NCI-H2029 treated with DMSO at 0.1 percent for 48 hours (cell line): ENCODE data around the gene FAM209B.
A peak's percentile ranks its signal among the peaks of the same experiment; 100 is the strongest.
"Not testable (repeated sequence)": the region's sequence is repeated elsewhere in the genome, so short reads cannot be mapped to it uniquely, and the experiment has no call there.

Experiments used
- DNase-seq: peaks from one replicate; lab custom pipeline; 2025; lab: John Stamatoyannopoulos, UW

Gene FAM209B

DNA sequence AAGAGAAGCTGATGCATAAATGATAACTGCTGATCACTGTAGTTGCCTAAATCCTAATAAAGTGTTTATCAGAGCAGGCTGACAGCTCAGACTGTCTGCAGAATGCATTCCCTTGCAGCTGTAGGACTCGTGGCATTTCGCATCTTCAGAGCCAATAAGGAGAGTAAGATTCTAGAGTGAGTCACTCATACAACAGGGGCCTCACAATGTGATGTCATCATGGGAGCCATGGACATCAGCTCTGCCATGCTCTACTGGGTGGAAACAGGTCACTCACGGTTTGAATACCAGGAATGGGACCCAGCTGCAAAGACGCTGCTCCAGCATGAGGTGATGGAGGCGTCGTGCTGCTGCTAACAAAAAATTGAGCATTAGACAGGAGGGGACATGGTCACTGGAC, 7.4 kb downstream of the FAM209B start:
- DNase-seq = no peak

DNA sequence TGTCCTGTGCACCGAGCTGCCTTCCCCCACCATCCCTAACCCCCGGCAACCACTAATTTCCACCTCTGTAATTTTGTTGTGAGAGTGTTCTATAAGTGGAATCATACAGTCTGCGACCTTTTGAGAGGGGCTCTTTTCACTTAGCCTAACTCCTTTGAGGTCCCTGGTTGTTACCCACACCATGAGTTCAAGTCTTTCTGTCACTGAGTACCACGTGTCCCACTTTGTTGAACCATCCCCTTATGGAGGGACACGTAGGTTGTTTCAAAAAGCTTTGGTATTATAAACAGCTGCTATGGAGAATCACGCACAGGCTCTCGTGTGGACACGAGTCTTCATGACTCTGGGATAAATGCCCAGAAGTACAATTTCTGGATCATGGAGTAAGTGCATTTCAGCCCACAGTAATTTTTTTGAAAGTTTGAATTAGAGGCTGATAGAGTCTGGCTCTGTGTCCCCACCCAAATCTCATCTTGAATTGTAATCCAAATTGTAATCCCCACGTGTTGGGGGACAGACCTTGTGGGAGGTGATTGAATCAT, 9.5 kb downstream of the FAM209B start:
- no peak for DNase-seq

DNA sequence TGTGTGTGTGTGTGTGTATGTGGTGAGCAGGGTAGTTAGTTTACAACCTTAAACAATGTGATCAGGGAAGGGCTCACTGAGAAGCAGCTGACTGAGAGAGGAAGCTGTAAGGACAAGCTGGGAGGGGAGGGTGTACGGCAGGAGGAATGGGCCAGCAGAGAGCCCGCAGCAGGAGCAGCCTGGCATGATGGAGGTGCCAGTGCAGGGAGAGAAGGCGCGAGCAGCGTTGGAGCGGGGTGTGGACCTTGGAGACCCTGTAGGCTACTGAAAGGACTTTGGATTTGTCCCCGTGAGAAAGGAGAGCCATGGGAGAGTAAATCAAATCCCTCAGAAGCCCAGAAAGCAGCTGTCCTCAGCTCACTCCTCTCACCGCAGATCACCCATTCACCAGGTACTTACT, 18.5 kb downstream of the FAM209B start:
- no peak for DNase-seq

DNA sequence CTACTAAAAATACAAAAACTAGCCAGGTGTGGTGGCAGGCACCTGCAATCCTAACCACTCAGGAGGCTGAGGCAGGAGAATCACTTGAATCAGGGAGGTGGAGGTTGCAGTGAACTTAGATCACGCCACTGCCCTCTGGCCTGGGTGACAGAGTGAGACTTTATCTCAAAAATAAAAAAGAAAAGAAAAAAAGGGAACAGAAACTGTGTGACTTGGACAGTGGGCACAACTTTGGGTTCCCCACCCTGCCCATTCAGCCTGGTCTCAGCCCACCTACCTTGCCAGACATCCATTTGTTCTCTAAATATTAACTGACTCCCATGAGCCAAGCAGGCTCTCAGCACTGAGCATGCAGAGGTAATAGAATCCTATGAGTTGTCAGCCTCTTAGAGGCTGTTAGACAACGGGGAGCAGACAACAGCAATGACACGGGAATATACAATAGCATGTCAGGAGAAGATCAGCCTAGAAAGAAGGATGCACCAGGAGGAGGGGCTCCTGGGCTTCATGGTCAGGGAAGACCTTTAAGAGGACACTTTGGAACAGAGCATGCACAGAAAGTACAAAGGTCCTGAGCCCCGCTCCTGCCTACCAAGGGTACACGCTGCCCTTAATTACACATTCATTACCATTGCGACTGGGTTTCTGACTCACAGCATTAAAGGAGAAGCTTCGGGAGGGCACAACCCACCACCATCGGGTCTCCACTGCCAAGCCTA, 20.0 kb downstream of the FAM209B start:
- no peak for DNase-seq

DNA sequence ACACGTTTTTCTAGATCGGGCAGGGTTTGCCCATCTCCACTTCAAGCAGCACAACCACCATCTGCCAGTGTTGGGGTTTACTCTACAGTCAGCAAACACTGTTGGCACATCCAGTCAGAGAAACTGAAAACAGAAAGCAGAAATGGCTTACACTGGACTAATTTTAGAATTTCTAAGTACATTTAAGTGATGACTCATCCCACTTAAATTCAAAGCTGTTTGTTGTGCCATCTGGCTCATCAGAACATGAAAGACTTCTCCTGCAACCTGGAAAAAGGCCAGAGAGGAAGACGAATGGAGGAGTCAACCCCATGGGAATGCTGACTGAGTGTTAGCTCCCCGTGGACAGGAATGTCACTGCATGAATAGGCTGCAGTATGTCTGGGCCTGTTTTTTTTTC, 21.8 kb downstream of the FAM209B start:
- peak; percentile 96 for DNase-seq

DNA sequence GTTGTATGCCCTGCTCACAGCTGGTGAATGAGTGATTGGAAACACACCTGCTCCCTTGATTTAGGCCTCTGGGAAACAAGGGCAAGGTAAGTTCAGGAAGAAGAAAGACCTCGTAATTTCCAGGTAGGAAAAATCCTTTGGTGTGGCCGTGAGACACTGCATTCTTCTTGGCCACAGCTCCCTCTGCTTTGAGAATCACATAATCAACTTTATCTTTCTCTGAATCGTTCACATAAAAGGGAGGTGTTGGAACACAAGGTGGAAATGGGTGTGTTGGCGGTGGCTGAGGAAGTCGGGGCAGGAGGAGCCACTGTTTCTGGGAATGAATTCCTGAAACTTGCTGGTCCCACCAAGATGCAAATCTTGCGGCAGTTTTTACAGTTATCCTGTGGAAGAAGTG, 25.9 kb downstream of the FAM209B start:
- DNase-seq = no peak

DNA sequence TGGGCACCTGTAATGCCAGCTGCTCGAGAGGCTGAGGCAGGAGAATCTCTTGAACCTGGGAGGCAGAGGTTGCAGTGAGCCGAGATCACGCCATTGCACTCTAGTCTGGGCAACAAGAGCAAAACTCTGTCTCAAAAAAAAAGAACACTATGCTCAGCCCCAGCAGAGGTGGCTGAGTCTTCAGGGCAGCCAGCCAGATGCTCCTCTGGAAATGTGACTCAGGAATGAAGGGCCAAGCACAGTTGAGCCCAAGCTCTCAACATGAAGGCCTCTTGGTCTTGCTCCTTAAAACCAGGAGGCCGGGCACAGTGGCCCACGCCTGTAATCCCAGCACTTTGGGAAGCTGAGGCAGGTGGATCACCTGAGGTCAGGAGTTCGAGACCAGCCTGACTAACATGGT, 31.5 kb downstream of the FAM209B start:
- DNase-seq = not testable (repeated sequence)

DNA sequence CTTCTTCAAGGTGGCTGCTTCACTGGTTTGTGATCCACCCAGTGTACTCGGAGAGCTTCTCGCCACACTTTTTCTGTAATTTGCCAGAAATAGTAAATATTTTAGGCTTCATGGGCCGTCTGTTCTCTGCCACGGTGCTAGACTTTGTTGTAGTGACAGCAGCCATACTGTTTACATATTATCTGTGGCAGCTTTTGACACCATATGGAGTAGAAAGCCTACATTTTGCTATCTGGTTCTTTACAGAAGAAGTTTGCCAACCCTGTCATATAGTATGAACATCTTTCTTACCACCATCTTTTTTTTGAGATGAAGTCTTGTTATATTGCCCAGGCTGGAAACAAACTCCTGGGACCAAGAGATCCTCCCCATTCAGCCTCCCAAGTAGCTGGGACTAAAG, 32.5 kb downstream of the FAM209B start:
- no peak for DNase-seq

DNA sequence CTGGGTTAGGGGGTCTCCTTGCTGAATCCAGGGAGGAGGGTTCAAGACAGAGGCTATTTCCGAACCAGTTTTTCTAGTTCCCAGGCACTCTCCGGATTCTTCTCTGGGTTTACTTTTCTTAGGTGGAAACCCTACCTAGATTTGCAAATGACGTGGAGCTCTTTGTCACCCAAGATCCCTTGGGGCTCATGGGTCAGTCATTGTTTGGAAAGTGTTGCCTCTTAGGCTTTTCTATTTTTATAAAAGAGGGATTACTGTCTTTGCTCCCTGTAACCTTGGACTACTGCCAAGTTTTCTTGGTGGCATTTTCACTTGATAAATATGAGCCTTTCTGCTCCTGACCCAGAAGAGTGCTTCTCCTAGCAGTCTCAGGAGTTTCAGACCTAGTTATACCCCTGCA, 33.6 kb downstream of the FAM209B start:
- peak; percentile 30 for DNase-seq

DNA sequence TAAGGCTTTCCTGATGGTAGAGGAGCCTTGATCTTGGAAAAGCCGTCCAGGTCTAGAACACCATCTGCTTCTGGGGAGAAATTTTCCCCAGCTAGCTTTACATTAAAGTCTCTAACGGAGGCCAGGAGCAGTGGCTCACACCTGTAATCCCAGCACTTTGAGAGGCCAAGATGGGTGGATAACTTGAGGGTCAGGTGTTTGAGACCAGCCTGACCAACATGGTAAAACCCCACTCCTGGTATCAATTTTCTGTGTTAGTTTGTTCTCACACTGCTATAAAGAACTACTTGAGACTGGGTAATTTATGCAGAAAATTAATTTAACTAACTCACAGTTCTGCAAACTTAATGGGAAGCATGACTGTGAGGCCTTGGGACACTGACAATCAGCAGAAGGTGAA, 37.8 kb downstream of the FAM209B start:
- no peak for DNase-seq

DNA sequence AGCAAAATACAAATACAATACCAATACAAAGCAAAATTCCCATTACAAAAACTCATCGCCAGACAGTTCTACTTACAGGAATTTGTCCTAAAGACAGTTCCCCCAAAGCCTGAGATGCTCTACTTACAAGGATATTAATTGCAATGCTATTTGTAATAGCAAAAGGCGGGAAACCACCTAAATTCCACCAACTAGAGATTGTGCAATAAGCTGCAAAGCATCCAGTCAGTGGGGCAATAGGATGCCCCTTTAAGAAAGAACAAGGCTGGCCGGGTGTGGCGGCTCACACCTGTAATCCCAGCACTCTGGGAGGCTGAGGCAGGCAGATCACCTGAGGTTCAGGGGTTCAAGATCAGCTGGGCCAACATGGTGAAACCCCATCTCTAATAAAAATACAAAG, 39.1 kb downstream of the FAM209B start:
- DNase-seq = no peak

DNA sequence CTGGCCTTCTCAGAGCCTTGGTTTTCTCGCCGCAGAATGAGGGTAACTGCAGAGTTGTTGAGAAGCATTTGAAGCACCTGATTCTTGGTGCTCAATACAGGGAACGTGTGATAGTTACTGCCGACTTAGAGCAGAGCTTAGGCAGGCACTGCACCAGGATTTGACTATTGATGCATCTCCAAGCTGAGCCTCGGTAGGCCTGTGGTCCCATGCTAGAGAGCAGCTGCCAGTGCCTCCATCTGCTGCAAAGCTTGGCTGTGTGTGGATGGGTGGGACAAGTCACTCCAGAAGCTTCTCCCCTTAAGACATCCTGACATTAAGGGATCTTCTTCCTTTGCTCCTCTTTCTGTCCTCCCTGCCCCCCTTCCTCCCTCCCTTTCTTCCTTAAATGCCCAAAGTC, 40.9 kb downstream of the FAM209B start:
- DNase-seq = no peak

DNA sequence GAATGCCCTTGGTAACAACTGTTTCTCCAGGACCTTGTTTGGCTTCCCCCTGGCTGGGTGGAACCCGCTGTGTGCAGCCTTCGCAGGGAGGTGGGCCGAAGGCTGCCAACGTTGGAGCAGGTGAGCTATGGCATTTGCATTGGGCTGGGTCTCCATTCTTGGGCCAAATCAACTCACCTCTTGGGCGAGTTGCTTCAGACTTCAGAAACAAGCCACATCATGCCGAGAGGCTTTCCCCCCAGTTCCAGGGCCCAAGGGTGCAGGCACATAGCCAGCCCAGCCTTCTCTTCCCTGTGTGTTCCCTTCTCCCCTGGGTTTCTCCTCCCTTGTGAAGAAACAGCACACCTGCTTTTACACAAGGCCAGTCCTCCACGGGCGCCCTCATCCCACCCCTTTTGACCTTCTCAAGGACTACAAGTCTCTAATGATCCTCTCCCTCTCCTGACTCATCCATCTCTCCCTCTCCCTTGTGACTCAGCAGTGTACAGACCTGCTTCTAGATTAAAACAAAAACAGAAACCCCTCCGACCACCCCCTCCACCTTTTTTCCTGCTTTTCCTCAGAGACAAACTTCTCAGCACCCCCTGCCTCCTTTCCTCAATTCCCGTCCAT, 41.6 kb downstream of the FAM209B start:
- DNase-seq = no peak

DNA sequence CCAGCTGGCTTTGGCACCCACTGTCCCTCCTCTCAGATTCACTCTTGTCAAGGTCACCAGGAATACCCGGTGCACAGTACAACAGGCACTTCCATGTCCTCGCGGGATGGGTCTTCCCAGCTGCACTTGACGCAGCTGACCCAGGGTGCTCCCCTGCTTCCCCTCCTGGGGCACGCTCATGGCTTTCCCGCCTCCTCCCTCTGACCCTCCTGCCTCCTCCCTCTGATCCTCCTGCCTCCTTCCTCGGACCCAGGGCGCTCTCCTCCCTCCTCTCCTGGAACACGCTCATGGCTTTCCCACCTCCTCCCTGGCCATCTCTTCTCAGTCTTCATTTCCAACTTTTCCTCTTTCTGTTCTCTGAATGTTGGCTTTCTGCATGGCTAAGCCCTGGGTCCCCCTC, 42.1 kb downstream of the FAM209B start:
- no peak for DNase-seq

DNA sequence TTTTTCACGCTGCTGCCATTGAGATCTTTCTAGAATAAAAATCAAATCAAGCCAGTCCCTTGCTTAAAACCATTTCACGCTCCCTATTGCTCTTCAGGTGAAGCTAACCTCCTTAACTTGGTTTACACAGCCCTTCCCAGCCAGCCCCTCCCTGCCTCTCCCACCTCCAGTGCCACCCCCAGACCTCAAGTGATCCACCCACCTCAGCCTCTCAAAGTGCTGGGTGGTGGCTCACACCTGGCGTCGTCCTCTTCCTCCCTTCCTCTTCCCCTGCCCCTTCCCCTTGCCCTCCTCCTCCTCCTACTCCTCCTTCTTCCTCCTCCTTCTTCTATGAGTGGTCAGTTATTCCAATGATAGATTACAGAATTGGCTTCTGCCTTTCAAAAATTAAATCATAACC, 42.9 kb downstream of the FAM209B start:
- no peak for DNase-seq

DNA sequence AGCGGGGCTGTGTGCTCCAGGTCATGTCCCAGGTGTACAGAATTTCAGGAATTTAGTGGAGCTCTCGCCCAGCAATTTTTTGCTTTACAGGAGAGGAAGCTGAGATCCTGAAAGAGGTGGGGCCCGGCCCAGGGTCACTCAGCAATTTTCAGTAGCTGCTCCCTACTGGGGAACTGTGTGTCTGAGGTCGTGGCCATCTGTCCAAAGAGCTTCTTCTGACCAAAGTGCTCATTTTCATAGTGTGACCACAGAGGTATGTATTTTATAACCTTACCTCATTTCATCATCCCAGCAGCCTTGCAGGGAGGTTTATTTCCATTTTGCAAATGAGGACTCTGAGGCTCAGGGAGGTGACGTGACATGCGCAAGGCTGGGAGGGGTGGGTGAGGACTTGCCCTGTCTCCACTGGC, 46.3 kb downstream of the FAM209B start:
- DNase-seq = no peak

DNA sequence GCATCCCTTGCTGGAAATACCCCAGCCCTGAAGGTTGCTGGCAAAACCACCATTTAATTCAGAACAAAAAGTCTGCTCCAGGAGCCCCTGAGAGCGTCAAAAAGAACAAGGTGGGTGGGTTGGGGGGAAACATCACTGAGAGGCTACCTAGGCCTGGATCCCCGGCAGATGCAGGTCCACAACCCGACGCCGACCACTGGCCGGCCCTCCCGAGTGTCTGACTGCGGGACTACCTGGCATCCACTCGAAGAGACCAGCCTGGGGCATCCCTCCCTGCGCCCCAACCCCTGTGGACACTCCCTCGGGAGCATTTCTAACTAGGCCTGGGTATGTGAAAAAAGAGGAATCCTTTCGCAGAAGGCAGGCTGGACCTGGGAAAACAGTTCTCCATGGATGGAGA, 47.2 kb downstream of the FAM209B start:
- no peak for DNase-seq

DNA sequence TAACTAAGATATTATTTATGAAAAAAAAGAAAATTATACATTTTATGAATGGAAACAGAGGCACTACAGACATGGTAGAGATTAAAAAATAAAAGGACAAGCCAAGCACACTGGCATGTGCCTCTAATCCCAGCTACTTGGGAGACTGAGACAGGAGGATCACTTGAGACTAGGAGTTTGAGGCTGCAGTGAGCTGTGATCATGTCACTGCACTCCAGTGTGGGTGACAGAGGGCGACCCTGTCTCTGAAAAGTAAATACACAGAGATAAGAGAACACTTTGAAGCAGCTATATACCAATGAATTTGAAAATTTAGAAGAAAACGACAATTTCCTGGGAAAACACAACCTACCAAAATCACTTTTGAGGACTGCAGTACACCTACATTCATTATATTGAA, 48.7 kb downstream of the FAM209B start:
- no peak for DNase-seq

DNA sequence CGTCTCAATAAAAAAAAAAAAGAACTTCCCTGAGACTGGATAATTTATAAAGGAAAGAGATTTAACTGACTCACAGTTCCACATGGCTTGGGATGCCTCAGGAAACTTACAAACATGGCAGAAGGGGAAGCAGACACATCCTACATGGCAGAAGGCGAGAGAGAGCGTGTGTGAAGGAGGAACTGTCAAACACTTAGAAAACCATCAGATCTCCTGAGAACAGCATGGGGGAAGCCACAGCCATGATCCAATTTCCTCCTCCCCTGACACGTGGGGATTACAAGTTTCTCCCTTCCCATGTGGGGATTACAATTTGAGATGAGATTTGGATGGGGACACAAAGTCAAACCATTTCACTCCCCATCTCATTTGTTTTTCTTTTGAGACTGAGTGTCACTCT, 49.5 kb downstream of the FAM209B start:
- DNase-seq = no peak

DNA sequence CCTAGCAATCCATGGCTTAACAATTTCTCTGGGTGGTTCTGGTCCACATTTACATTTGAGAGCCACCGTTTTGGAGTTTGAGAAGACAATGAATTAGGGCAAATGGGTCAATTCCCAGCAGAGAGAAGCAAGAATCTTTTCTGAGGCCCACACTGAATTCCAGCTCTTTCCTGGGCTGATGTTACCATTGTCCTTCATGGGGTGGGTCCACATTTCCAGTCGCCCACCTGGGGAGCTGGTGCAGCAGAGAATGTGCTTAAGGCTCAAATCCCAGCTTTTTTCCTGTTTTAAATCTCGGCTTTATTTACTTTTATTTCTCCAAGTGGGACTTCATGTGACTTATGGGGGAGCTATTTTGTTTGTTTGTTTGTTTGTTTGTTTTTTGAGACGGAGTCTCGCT, 51.9 kb downstream of the FAM209B start:
- no peak for DNase-seq
